ENCODE measurements around the gene PEF1.

The PEF1 gene

GRCh38 chr1:31664528-31664927 is 19.9 kb upstream of the PEF1 start:
- H3K4me3 ChIP-seq (ENCODE audit: control insufficient read depth, low read depth, low read length), result no peak overlapping the region
- TF ChIP-seq CTCF (IDR thresholded peaks at IDR 0.05; ENCODE audit: control insufficient read depth, insufficient read depth, low read depth, low read length, missing control alignments), result no peak

GRCh38 chr1:31663622-31664452 is 19.2 kb upstream of the PEF1 start:
- H3K4me3 ChIP-seq (ENCODE audit: control insufficient read depth, low read depth, low read length), result no peak overlapping the region
- no peak for DNase-seq (ENCODE audit: low read depth)

More at GRCh38 chr1:31664528-31664927, 19.9 kb upstream of the PEF1 start:
- DNase-seq (ENCODE audit: low read depth), result no peak

GRCh38 chr1:31662463-31662862 is 17.8 kb upstream of the PEF1 start:
- DNase-seq (ENCODE audit: low read depth), result no peak
- no peak for TF ChIP-seq CTCF (IDR thresholded peaks at IDR 0.05; ENCODE audit: control insufficient read depth, insufficient read depth, low read depth, low read length, missing control alignments)
- H3K4me3 ChIP-seq (ENCODE audit: control insufficient read depth, low read depth, low read length), result no peak overlapping the region

More at GRCh38 chr1:31663622-31664452, 19.2 kb upstream of the PEF1 start:
- TF ChIP-seq CTCF (IDR thresholded peaks at IDR 0.05; ENCODE audit: control insufficient read depth, insufficient read depth, low read depth, low read length, missing control alignments), result peak; percentile 86

GRCh38 chr1:31661856-31662255 is 17.2 kb upstream of the PEF1 start:
- H3K4me3 ChIP-seq (ENCODE audit: control insufficient read depth, low read depth, low read length), result no peak overlapping the region
- TF ChIP-seq CTCF (IDR thresholded peaks at IDR 0.05; ENCODE audit: control insufficient read depth, insufficient read depth, low read depth, low read length, missing control alignments), result no peak
- no peak for DNase-seq (ENCODE audit: low read depth)

- no peak overlapping the region for H3K4me3 ChIP-seq (ENCODE audit: control insufficient read depth, low read depth, low read length)
- DNase-seq (ENCODE audit: low read depth), result no peak
- TF ChIP-seq CTCF (IDR thresholded peaks at IDR 0.05; ENCODE audit: control insufficient read depth, insufficient read depth, low read depth, low read length, missing control alignments), result no peak
These were observed 16.3 kb upstream of the PEF1 start for GRCh38 chr1:31660871-31661455.

- DNase-seq (ENCODE audit: low read depth), result no peak
- no peak overlapping the region for H3K4me3 ChIP-seq (ENCODE audit: control insufficient read depth, low read depth, low read length)
- no peak for TF ChIP-seq CTCF (IDR thresholded peaks at IDR 0.05; ENCODE audit: control insufficient read depth, insufficient read depth, low read depth, low read length, missing control alignments)
These were observed 15.2 kb upstream of the PEF1 start for GRCh38 chr1:31659889-31660288.
